Right forelimb (tissue), 1 donor: Measurements from ENCODE around the gene EHD1.
A peak's percentile ranks its signal among the peaks of the same experiment; 100 is the strongest.

Experiments used
- DNase-seq: peaks from one replicate; pipeline ENCODE4 v3.0.0-alpha.2; 2018

Gene EHD1

DNA sequence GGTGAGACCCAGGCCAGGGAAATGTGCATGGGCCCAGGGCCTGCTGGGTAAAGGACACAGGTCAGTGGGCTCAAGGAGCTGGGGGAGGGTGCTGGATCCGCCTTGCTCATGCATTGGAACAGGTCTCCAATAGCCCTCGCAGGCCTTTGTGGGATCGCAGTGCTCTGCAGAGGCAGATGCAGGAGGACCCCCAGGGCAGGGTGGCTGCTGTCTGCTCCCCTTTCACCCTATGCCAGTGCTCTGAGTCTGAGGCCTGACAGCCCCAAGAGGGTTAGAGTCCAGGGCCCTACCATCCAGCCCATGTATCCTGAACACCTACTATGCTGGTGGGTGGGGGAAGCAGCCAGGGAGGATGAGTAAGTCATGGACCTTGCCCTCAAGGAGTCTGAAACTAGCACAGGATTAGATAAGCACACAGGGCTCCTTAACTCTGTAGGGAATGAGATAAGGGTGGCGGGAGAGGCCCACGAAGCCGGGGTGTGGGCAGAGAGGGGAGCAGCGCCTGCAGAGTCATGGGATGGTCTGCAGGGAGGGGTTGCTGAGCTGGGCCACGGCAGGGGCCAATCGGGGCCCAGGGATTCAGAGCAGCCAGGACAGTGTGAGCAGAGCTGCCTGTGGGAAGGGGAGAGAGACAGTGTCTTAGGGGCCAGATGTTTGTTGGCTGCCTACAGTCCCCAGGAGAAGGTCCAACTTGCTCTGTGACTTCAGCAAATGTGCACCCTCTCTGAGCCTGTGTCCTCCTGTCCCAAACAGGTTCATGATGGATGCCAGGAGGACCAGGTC, 10.5 kb upstream of the EHD1 start:
- no peak for DNase-seq

DNA sequence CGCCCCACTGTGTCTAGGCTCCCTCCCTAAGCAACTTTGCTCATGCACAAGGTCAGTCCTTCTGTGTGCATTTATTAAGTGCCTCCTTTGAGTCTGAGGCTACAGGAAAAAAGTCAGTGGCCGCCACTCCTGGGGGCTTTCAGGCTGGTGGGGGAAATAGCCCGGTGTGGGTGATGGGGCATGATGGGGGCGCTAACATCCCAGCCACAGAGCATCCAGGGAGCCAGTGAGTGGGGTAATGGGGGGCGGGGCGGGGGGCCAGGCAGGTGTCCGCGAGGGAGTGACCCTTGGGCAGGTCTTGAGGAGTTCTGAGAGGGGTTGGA, 9.9 kb upstream of the EHD1 start:
- DNase-seq: no peak

DNA sequence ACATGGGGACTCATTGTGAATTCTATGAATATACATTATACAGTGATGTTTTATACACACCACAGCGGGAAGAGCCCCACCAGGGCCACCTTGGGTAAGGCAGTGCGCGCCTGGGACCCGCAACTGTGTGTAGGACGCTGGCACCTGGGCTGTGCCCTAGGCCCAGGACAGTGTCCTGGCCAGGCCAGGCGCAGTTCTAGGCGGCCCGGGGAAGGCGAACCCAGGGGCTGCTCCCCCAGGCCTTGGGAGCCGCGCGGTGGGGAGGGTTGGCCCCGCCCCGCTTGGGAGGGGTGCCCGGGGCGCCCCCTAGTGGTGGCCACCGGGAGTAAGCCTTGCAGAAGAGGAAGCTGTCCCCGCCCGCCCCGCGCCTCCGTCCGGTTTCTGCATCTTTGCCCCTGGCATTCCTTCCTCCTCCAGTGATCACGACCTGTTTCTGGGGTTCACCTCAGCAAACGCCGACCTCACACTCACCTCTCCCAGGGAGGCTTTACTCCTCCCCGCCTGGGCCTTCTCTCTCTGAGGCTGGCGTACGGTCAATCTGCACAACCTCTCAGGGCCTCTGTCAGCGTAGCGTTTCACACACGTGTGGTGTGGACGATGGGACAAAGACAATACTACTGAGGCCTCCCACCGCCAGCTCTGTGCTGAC, 9.5 kb upstream of the EHD1 start:
- DNase-seq: peak; percentile 90

DNA sequence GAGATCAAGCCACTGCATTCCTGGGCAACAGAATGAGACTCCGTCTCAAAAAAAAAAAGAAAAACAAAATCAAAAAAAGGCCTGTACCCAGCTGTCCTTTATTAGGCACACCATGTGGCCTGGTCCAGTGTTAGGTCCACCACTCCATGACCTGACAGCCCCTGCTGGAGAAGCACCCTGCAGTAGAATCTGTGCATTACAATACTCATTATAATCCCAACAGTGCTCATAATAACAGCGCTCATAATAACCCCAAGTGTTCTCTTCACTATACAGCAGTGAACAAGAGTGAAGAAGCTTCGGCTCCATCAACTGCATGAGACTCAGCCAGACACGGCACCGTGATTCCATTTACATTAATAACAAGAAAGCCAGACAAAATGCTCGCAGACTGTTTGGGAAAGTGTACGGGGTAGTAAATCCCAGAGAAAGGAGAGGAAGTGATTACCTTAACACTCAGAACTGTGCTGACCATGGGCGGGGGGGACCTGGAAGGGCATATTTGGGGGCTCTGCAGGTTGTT, 8.9 kb upstream of the EHD1 start:
- no peak for DNase-seq

DNA sequence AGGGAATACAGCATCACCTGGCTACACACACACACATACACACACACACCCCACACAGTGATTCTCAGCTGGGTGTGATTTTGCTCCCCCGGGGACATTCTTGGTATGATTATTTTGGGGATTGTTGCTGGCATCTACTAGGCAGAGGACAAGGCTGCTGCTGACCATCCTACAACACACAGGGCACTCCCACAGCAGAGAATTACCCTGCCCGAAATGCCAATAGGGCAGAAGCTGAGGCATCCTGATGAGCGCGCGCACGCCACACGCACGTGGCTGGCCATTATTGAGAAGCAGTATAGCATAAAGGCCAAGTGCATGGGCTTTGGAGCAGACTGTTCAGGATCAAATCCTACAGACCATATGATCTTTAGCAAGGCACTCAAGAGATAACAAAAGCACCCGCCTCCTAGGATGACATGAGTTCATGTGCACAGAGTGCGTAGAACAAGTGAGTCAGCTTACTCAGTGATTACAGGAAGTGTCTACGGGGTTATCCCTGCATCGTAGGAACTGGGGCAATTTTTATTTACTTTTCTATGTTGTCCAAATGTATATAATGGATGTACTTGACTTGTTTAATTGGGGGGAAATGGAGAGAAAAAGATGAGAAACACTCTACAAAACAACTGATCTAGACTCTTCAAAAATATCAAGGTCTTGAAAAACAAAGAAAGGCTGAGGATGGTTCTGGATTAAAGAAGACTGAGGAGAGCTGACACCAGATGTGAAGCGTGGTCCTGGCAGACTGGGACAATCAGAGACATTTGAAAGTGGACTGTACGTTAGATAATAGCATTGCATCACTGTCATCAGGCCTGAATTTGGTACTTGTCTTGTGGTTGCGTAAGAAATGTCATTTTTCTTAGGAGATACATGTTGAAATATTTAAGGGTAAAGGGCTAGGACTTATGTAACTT, 7.2 kb upstream of the EHD1 start:
- no peak for DNase-seq

DNA sequence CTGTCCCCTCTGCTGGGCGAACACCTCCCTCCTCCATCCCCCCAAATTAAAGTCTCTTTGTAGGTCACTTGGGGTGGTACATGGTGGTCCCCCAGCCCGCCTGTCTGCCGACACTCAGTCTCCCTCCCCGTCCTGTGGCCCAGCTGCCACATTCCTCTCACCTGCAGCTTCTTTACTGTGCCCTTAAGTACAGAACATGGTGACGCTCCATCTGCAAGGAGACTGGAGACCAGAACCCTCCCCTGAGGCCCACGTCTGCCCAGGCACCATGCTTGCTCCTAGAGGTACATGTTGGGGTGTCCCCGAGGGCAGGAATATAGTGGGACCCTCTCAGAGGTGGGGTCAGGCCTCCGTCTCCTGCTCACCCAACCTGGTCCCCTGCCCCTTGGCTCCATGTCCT, 5.6 kb upstream of the EHD1 start:
- DNase-seq: no peak

DNA sequence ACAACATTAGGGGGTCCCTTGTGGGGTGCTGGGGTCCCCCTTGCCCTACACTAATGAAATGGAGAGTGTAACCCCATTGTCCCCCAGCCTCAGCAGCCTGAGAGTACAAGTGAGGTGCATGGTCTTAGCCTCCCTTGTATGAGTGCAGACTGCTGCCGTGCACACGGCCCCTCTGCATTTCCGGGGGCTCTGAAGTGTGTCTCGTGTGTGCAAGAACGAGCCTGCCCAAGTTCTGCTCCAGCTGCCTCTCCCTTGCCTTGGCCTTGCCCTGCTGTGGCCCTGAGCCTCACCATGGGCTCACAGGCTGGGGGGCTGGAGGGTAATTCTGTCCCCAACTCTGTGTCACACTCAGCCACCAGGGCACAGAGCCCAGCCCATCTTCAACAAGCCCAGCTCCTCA, 5.2 kb upstream of the EHD1 start:
- DNase-seq: no peak

DNA sequence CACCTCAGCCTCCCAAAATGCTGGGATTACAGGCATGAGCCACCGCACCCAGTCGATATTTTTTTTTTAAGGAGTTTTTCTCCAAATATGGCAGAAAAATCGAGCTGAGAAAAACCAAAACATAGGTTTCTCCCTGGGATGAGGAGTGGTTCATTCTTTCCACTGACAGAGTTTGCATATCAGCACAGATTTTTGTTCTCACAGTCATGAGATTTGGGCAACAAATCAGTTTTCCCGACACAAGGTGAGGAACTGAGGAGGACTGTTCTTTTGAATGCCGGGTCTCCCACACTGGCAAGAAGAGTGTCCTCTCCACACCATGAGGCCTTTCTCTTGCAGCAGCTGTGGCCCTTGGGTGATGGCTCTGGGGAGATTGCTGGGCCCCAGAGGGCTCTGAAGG, 3.8 kb upstream of the EHD1 start:
- DNase-seq: no peak

DNA sequence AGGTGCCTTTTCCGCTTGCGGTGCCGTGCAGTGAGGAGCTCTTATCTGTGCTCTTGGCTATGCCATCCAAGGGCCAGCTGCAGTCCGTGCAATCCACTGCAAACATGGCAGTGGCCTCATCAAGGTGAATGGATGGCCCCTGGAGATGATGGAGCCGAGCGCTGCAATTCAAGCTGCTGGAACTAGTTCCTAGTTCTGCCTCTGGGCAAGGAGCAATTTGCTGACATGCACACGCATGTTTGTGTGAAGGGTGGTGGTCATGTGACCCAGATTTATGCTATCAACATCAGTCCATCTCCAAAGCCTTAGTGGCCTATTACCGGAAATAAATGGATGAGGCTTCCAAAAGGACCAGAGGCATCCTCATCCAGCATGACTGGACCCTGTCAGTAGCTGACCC, 3.1 kb upstream of the EHD1 start:
- DNase-seq: no peak

DNA sequence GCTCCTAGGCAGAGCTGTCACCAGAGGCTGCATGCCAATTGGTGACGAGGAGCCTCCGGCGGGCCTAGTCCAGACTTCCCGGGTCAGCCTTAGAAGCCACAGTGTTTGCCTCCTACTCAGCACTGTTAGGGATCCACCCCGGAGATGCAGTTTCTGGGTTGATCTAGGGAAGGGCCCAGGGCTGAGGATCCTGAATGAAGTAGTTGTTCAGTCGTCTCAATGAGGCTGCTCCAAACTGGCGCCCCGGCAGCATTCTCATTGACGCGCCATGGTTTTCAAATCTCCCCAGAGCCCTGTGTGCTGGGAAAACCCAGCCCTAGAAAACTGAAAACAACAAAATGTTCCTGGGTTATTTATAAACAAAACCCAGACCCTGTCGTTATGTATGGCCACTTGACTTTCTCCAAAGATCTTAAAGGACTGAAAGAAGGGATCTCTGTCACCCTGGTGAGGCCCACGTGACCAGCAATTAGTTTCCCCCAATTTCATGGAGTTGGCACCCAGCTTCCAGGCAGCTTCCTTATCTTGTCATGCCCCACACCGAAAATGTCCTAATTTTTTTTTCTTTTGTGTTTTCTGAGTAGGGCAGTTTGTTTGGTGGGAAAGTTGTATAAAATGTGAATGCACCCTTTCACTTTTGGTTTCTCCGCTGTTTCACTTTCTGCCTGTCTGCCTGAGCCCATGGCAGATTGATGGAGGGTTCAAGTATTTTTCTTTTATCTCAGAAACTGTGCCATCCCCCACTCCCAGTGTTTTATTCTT, 2.0 kb upstream of the EHD1 start:
- no peak for DNase-seq

DNA sequence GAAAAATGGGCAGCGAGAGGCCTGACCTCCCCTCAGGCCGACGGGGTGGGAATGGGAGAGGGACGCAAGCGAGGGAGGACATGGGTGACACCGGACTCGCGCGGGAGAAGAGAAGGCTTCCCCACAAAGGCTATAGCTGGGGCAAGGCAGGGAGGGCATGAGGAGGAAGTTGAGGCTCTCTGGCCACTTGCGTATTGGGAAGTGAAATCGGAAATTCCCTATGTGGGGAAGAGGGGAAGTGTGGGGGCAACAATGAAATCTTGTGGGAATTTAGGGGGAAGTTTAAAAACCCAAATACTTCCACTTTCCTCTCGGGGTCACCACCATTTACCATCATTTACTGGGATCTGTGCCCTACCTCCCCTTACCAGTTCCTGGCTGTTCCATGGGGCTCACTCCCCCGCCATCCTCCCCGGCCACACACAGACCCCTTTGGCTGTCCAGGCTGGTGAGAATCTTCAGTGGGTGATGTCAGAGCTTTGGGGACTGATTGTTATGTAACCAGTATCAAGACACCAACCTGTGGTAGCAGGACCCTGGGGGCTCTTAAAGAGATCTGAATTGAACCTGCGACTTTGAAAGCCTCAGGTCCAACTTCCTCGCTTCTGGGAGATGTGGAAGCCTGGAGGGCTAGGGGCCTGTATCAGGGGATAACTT, 951 bp upstream of the EHD1 start:
- DNase-seq: no peak

DNA sequence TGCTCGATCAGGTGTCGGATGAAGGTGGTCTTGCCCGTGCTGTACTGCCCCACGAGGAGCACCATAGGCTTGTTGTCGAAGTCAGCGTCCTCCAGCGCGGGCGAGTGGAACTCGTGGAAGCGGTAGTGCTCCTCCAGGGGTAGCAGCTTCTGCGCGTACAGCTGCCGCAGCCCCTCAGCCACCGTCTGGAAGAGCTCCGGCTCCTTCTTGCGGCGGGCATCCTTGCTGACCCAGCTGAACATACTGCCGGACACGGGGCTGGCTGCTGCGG, 263 bp downstream of the EHD1 start:
- DNase-seq: no peak

DNA sequence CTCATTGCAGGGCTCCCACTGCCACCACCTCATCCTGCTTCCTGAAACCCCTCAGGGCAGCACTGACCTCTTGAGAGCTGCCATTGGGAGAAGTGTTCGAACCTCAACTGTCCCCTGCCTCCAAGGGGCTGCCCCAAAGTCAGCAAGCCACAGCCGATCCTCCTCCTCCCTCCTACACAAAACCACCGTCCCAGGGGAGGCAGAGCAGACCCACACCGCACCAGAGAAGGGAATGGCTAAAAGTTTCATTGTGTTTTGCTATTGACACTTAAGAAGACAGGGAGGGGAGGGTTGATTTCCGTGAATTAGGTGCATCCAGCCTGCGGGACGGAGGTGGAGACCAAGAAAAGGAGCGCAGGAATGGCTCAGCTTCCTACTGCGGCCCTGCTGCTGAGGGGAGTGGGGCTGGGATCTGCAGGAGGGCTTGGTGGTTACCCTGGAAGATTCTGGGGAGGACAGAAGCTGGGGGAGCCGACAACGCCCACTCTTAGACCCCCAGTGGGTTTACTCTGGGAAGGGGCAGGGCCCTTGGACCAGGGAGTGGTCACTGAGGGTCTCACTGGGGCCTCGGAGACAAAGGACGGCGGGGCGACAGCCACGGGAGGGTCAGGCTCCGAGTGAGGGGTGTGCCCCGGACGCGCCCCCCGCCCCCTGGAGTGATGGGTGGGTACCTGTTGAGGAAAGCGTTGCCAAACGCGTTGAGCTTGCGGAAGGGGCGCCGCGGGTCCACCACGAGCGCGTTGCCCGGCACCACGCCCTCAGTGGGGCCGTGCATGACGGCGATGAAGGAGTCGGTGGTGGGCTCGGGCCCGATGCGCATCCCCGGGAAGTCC, 815 bp downstream of the EHD1 start:
- no peak for DNase-seq

DNA sequence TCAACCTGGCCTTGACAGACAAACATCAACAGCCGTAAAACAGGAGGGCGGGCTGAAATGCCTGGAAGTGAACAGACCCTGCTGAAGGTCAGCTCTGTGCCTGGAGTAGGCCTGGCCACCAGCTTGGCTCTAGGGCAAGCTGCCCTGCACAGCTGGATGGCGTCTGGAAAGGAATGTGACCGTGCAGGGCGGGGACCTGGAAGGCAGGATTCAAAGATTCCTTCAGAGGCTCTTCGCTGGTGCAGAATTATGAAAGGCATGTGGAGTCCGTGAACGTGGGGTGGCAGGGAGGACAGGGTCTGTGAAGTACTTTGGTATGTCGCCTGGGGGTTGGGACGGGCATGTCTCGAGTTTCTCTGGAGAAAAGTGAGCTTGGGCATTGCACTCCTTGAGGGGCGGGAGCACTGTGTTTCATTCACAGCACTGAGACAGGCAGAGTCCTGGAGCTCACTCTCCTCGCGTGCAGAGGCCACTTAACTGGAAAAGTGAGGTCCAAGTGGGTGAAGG, 1.5 kb downstream of the EHD1 start:
- no peak for DNase-seq

DNA sequence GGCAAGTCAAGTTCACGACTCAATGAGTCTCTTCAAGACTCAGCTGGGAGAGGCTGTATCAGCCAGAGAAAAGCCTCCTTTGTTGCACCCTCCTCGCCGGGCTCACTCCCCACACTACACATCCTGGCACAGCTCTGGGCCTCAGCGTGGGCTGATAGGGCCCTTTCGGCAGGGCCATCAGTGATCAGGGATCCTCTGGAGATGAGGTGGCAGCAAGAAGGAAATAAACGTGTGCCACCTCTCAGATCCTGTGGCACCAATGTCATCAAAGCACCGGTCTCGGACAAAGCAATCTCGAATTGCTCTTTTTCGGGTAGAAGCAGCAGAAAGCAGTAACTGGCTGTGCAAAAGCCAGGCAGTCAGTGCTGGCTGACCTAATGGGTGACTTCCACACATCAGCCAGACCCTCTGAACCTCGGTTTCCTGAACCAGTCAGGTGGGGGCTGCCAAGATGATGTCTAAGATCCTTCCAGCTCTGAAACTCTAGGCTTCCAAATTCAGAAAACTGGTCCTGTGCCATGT, 2.1 kb downstream of the EHD1 start:
- DNase-seq: no peak

DNA sequence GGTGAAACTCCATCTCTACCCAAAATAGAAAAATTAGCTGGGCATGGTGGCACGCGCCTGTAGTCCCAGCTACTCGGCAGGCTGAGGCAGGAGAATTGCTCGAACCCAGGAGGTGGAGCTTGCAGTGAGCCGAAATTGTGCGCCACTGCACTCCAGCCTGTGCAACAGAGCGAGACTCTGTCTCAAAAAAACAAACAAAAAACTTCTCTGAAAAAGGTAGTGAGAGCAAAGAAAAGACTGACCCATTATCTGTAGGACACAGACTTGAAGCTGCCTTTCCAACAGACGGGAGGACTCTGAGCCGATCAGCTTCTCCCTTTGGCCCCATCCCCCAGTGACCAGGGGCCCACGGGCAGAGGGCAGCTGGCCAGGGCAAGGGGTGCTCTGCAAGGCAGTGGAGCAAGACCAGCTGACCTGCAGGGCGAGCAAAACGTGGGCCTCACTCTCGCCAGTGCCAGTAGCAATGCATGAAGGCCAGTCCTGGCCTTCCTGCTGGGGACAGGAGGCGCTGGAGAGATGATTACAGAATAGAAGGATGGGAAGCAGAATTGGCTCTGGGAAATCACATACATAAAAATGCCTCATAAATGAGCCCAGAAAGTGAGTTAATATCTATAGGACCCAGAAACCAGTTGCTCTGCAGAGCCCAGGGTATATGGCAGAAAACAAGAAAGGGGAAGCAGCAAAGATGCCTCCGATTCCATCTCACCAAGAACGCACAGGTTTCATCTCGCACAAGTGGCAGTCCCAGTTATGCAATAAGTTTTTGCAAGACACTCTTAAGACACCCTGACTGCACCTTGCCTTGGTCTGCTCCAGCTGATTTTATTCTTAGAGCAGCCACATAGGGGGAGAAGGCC, 2.8 kb downstream of the EHD1 start:
- no peak for DNase-seq

DNA sequence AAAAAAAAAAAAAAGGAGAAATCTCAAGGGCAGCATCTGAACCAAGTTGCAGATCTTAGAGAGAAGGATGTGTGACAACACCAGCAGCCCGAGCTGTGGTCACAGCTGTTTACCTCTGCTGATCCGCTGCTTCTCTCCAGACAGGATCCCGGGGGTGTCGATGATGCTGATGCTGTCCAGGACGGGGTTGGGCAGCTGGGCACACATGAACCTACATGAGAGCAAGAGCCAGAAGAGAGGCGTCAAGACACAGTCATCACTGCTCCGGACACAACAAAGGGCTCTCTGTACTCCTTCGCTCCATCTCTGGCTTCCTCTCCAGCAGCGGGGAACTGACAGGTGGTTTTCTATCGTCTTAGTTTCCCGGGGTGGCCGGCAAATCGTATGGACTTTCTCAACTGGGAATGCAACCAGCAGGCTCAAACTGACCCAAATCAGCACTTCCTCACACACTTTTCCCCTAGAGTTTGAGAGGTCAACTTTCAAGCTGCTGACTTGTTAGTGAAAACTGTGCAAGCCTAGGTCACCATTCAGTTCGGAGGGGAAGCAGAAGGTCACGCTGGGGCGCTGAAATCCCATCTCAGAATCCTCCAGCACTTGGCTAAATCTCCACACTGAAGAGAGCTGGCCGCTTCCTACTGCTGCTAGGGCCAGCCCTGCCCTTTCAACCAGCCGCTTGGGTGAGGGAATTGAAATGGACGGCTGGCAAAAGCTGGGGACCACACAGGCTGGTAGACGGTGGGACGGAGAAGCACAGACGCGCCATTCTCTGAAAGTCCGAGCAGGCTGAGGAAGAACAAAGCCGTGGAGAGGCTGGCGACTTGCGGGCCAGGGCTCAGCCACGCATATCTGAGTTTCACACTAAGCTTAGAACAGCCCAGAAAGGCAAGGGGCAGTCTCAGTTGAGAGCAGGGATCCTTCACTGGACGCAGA, 3.8 kb downstream of the EHD1 start:
- no peak for DNase-seq

DNA sequence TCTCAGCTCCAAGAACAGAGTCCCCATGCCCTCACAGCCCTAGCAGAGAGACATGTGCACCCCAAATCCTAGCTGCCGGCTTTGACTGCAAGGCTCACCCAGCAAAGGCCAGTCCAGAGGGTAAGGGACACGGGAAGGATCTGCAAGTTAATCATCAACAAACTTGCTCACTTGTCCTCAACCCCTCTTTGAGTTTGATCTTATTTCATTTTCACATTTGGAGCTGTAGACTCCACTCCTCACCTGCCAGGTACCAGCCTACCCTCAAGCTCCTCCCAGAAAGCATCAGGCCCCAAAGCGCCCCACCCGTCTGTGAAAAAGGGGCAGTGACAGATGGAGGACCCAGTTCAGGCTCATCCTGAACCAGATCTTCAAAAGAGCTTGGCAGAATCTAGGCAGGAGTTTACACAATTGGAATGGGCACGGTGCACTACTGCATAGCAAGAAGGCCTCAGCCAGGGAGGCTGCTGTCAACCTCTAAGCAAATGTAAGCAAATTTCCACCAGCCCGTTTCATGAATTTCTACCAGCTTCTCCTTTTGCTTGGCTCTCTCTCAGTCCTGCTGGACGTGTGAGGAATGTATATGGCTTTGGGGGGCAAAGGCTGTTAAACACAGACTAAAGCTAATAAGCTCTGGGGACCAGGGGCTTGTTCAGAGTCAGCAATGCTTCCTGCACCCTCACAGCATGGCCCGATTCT, 5.5 kb downstream of the EHD1 start:
- no peak for DNase-seq
